Smooth muscle cell (in vitro differentiated cells): Measurements from ENCODE around the gene B4GAT1. TPM values are rescaled to one million over a fixed set of nuclear protein-coding genes. Genes with fewer than 3 reads are reported as not detected.
"Not testable (repeated sequence)": the region's sequence is repeated elsewhere in the genome, so short reads cannot be mapped to it uniquely, and the experiment has no call there.

Source experiments
- DNase-seq: peaks from one replicate; lab custom pipeline; 2025; ENCODE audit not compliant: unreplicated experiment; lab: John Stamatoyannopoulos, UW
- H2AFZ ChIP-seq: fragments of 200-600 bp; sonication (generic); 2 replicates; pipeline ENCODE4 v1.6.0; 2016; ENCODE audit warnings: antibody characterized with exemption, low read depth, mild to moderate bottlenecking
- H3F3A ChIP-seq: fragments of 200-600 bp; sonication (generic); 2 replicates; pipeline ENCODE4 v1.6.0; 2017; ENCODE audit warnings: antibody characterized with exemption, low read depth
- H3K27ac ChIP-seq: fragments of 200-600 bp; sonication (generic); 2 replicates; pipeline ENCODE4 v1.5.1; 2016; ENCODE audit warnings: low read depth, mild to moderate bottlenecking
- H3K27me3 ChIP-seq: fragments of 200-600 bp; sonication (generic); 2 replicates; pipeline ENCODE4 v1.6.1; 2016; ENCODE audit warnings: low read depth, mild to moderate bottlenecking
- H3K36me3 ChIP-seq: fragments of 200-600 bp; sonication (generic); 2 replicates; pipeline ENCODE4 v1.5.1; 2016; ENCODE audit warnings: low read depth
- H3K4me1 ChIP-seq: fragments of 200-600 bp; sonication (generic); 2 replicates; pipeline ENCODE4 v1.5.1; 2016; ENCODE audit warnings: low read depth
- H3K4me2 ChIP-seq: fragments of 200-600 bp; sonication (generic); 2 replicates; pipeline ENCODE4 v1.6.0; 2016; ENCODE audit warnings: mild to moderate bottlenecking
- H3K4me3 ChIP-seq: fragments of 200-600 bp; sonication (generic); 2 replicates; pipeline ENCODE4 v1.5.1; 2016; ENCODE audit warnings: mild to moderate bottlenecking
- H3K79me2 ChIP-seq: fragments of 200-600 bp; sonication (generic); 2 replicates; pipeline ENCODE4 v1.6.0; 2016; ENCODE audit warnings: low read depth, mild to moderate bottlenecking
- H3K9ac ChIP-seq: fragments of 200-600 bp; sonication (generic); 2 replicates; pipeline ENCODE4 v1.6.0; 2016; ENCODE audit warnings: low read depth
- H3K9me3 ChIP-seq: fragments of 200-600 bp; sonication (generic); replicated peaks from 2 replicates; pipeline ENCODE4 v1.5.1; 2016; ENCODE audit warnings: low read depth
- H4K20me1 ChIP-seq: fragments of 200-600 bp; sonication (generic); 2 replicates; pipeline ENCODE4 v1.6.0; 2016; ENCODE audit warnings: low read depth
- WGBS: methylation state at CpG from one replicate; pipeline ENCODE4 v1.1.7; 2016; ENCODE audit warnings: low lambda C conversion rate; 5-methylcytosine and 5-hydroxymethylcytosine counted together
- polyA plus RNA-seq: library from polyadenylated mRNA; unstranded; fragments of >200 nt; fragmentation: Nextera tagmentation; extraction: Ambion mirVana; gene quantifications from 2 replicates; pipeline ENCODE4 v1.2.1, GENCODE V29; 2016
- total RNA-seq: library from RNA; depleted of rRNA; stranded (reverse); fragments of >200 nt; gene quantifications from 2 replicates; pipeline ENCODE4 v1.2.3, GENCODE V29; 2014
- TF ChIP-seq, protein P1 (sequence below): fragments of 200-600 bp; sonication (generic); IDR thresholded peaks from 2 replicates; pipeline ENCODE4 v1.5.1; 2017; ENCODE audit warnings: borderline replicate concordance, mild to moderate bottlenecking, antibody characterized with exemption; ENCODE audit not compliant: insufficient read depth, poor library complexity, severe bottlenecking

The B4GAT1 gene
- total and polyA plus RNA-seq, 2 experiments from 2014 or later, result 27.1 to 35.1 TPM

DNA sequence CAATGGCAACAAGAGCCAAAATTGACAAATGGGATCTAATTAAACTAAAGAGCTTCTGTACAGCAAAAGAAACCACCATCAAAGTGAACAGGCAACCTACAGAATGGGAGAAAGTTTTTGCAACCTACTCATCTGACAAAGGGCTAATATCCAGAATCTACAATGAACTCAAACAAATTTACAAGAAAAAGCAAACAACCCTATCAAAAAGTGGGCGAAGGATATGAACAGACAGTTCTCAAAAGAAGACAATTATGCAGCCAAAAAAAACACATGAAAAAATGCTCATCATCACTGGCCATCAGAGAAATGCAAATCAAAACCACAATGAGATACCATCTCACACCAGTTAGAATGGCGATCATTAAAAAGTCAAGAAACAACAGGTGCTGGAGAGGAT lies 27.1 kb downstream of the B4GAT1 start:
- H4K20me1 ChIP-seq, H3K4me3 ChIP-seq, H3K27ac ChIP-seq, H3K36me3 ChIP-seq, H3K27me3 ChIP-seq, H3K9ac ChIP-seq, DNase-seq, H2AFZ ChIP-seq, H3K9me3 ChIP-seq, H3K4me2 ChIP-seq: not testable (repeated sequence)
- H3K4me1 ChIP-seq, result peaks cover 34% of the 10 kb centered on the region
- H3F3A ChIP-seq, result peaks cover 22% of the 10 kb centered on the region
- peaks cover 16% of the 10 kb centered on the region for H3K79me2 ChIP-seq
- WGBS, result 85% methylated on average over 2 of the region's 2 CpGs

DNA sequence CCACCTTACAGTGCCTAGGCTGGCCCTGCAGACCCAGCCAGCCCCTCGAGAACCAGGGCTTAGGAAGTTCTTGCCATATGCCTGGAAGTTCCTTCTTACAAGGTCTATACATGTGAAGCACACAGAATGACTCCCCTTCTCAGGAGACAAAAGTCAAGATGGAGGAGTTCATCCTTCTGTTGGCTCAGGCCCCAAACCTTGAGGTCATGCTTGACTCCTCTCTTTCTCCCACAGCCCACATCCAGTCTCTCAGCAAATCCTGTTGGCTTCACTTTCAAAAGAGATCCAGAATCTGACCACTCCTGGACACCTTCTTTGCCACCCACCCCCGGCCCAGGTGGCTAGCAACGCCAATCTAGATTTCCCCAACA lies 28.8 kb downstream of the B4GAT1 start:
- TF ChIP-seq, protein P1, sequence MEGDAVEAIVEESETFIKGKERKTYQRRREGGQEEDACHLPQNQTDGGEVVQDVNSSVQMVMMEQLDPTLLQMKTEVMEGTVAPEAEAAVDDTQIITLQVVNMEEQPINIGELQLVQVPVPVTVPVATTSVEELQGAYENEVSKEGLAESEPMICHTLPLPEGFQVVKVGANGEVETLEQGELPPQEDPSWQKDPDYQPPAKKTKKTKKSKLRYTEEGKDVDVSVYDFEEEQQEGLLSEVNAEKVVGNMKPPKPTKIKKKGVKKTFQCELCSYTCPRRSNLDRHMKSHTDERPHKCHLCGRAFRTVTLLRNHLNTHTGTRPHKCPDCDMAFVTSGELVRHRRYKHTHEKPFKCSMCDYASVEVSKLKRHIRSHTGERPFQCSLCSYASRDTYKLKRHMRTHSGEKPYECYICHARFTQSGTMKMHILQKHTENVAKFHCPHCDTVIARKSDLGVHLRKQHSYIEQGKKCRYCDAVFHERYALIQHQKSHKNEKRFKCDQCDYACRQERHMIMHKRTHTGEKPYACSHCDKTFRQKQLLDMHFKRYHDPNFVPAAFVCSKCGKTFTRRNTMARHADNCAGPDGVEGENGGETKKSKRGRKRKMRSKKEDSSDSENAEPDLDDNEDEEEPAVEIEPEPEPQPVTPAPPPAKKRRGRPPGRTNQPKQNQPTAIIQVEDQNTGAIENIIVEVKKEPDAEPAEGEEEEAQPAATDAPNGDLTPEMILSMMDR, result no peak
- no peak for DNase-seq
- Histone ChIP-seq H3K27me3 (no peaks in the 10 kb centered on the region), H4K20me1 (peaks cover 4% of the 10 kb centered on the region), H3K27ac (peak overlapping the region; percentile 97), H3K36me3 (no peaks in the 10 kb centered on the region), H2AFZ (no peak overlapping the region), H3K4me2 (peak overlapping the region; percentile 88), H3K9ac (no peak overlapping the region), H3K79me2 (peaks cover 28% of the 10 kb centered on the region), H3K4me3 (no peak overlapping the region), H3K4me1 (peaks cover 36% of the 10 kb centered on the region), H3K9me3 (no peaks in the 10 kb centered on the region), H3F3A (peaks cover 32% of the 10 kb centered on the region)
- 65% methylated on average over 3 of the region's 3 CpGs for WGBS

DNA sequence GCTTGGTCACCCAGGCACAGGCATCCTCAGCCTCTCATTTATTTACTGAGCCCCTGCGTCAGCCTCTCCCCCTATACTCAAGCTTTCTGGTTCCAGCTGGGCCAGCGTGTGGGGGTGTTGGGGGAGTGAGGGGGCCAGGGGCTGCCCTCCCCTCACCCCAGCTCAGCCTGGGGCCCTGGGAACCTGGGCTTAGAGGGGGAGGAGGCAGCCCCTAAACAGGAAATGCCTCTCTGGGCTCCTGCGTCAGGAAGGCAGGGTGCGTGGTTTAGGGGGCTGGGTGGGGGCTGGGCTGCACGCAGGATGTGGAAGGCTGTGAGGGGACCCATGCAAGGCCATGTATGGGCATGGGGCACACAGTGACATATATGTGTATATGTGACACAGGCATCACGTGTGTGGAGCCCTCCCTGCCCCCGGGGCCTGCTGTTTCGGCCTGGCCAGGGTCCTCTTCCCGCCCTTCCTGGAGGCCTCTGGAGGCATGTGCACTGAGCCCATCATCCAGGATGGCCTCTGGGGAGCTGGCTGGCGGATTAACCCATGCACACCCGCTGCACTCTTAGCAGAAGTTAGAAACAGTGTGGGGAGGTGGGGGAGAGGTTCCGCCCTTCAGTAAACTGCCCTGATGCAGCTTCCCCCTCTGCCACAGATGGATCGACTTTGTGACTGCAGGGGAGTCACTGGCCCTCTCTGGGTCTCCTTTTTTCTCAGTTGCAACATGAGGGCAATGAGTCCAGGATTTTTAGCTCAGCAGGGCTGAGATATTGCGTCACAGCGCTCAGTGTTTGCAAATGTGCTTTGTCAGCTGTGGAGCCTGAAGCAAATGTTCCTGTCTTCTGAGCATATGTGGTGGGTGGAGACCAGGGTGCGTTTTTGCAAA lies 29.5 kb downstream of the B4GAT1 start:
- Histone ChIP-seq H3K79me2 (peaks cover 28% of the 10 kb centered on the region), H3K9me3 (no peaks in the 10 kb centered on the region), H3K36me3 (no peaks in the 10 kb centered on the region), H3K9ac (peak overlapping the region; percentile 51), H2AFZ (no peak overlapping the region), H3K4me1 (peaks cover 42% of the 10 kb centered on the region), H4K20me1 (peaks cover 4% of the 10 kb centered on the region), H3K4me2 (peak overlapping the region; percentile 88), H3K4me3 (peak overlapping the region; percentile 47), H3F3A (peaks cover 32% of the 10 kb centered on the region), H3K27ac (peak overlapping the region; percentile 97), H3K27me3 (no peaks in the 10 kb centered on the region)
- no peak for DNase-seq
- WGBS, result 18% methylated on average over 15 of the region's 16 CpGs
- TF ChIP-seq, protein P1, result no peak

DNA sequence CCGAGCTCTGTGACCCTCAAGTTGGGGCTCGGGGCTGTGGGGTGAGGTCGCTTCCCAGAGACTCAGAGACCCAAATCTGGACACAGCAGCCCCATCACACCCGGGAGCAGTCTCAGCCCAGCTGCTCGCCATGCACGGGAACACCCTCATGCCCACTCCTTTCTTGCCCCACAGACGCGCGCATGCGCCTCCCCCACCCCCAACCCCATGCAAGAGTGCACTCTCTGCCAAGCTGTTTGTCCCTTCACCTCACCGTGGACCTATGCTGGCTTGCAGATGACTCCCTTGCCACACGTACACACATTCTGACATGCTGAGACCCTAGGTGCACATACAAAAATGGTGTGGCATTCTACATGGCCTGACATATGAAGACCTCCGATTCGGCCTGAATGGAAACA lies 30.1 kb downstream of the B4GAT1 start:
- H3K4me3 ChIP-seq, result peak overlapping the region; percentile 47
- no peaks in the 10 kb centered on the region for H3K27me3 ChIP-seq
- no peaks in the 10 kb centered on the region for H3K9me3 ChIP-seq
- TF ChIP-seq, protein P1, result no peak
- H3K27ac ChIP-seq, result peak overlapping the region; percentile 97
- no peak overlapping the region for H2AFZ ChIP-seq
- H4K20me1 ChIP-seq, result peaks cover 4% of the 10 kb centered on the region
- peak overlapping the region; percentile 88 for H3K4me2 ChIP-seq
- H3K79me2 ChIP-seq, result peaks cover 28% of the 10 kb centered on the region
- DNase-seq, result peak; percentile 72
- peaks cover 32% of the 10 kb centered on the region for H3F3A ChIP-seq
- peak overlapping the region; percentile 51 for H3K9ac ChIP-seq
- H3K4me1 ChIP-seq, result peaks cover 43% of the 10 kb centered on the region
- no peaks in the 10 kb centered on the region for H3K36me3 ChIP-seq
- WGBS, result 23% methylated on average over 9 of the region's 14 CpGs
